Trophoblast cell (in vitro differentiated cells and primary cell): ENCODE results near the gene CLCN5.

Experiments
- DNase-seq, 2 donors: peaks; one replicate each; pipeline ENCODE4 v3.0.0-alpha.2; 2016
- H2AFZ ChIP-seq: 2 replicates; pipeline ENCODE4 v1.6.1; 2013; ENCODE audit warnings: low read length, moderate library complexity, mild to moderate bottlenecking; ENCODE audit not compliant: insufficient read depth, poor library complexity
- H2AK5ac ChIP-seq: 2 replicates; pipeline ENCODE4 v1.6.1; 2013; ENCODE audit warnings: mild to moderate bottlenecking, low read length
- H2BK120ac ChIP-seq: 2 replicates; pipeline ENCODE4 v1.6.1; 2013; ENCODE audit warnings: low read length, mild to moderate bottlenecking, moderate library complexity; ENCODE audit not compliant: insufficient read depth, poor library complexity
- H2BK12ac ChIP-seq: 2 replicates; pipeline ENCODE4 v1.6.1; 2013; ENCODE audit warnings: mild to moderate bottlenecking, low read length, moderate library complexity
- H2BK5ac ChIP-seq: 2 replicates; pipeline ENCODE4 v1.6.1; 2013; ENCODE audit warnings: low read length, low read depth, moderate library complexity, mild to moderate bottlenecking; ENCODE audit not compliant: poor library complexity
- H3K14ac ChIP-seq: 2 replicates; pipeline ENCODE4 v1.6.1; 2013; ENCODE audit warnings: mild to moderate bottlenecking, low read length
- H3K18ac ChIP-seq: 2 replicates; pipeline ENCODE4 v1.6.1; 2013; ENCODE audit warnings: mild to moderate bottlenecking, low read length
- H3K23ac ChIP-seq: 2 replicates; pipeline ENCODE4 v1.6.1; 2013; ENCODE audit warnings: low read length
- H3K27ac ChIP-seq: 2 replicates; pipeline ENCODE4 v1.5.1; 2013; ENCODE audit warnings: low read depth, mild to moderate bottlenecking, inconsistent platforms, low read length, moderate library complexity
- H3K27me3 ChIP-seq: 2 replicates; pipeline ENCODE4 v1.6.1; 2013; ENCODE audit warnings: inconsistent platforms, mild to moderate bottlenecking, low read length, moderate library complexity; ENCODE audit not compliant: insufficient read depth
- H3K36me3 ChIP-seq, 2 experiments: 1 replicate in 1 of 2; 2 replicates in 1 of 2; pipeline ENCODE4 v1.6.1; 2013; ENCODE audit warnings: low read length in 2 of 2, mild to moderate bottlenecking in 2 of 2, moderate library complexity in 1 of 2; ENCODE audit not compliant: insufficient read depth in 2 of 2, control insufficient read depth in 1 of 2
- H3K4ac ChIP-seq: 2 replicates; pipeline ENCODE4 v1.6.1; 2013; ENCODE audit warnings: low read depth, mild to moderate bottlenecking, low read length, moderate library complexity
- H3K4me1 ChIP-seq, 2 experiments: 1 replicate in 1 of 2; 2 replicates in 1 of 2; pipeline ENCODE4 v1.6.1; 2013; ENCODE audit warnings: low read length in 2 of 2, mild to moderate bottlenecking in 2 of 2, moderate library complexity in 1 of 2; ENCODE audit not compliant: insufficient read depth in 2 of 2, control insufficient read depth in 1 of 2
- H3K4me2 ChIP-seq: 2 replicates; pipeline ENCODE4 v1.6.1; 2013; ENCODE audit warnings: inconsistent platforms, mild to moderate bottlenecking, low read length, moderate library complexity
- H3K4me3 ChIP-seq: 2 replicates; pipeline ENCODE4 v1.5.1; 2013; ENCODE audit warnings: mild to moderate bottlenecking, low read depth, low read length, inconsistent platforms
- H3K79me1 ChIP-seq: one replicate; pipeline ENCODE4 v1.6.1; 2013; ENCODE audit warnings: low read length
- H3K79me2 ChIP-seq: 2 replicates; pipeline ENCODE4 v1.6.1; 2013; ENCODE audit warnings: low read length, mild to moderate bottlenecking; ENCODE audit not compliant: control insufficient read depth, insufficient read depth, poor library complexity
- H3K9ac ChIP-seq: 2 replicates; pipeline ENCODE4 v1.6.1; 2013; ENCODE audit warnings: mild to moderate bottlenecking, low read length
- H3K9me3 ChIP-seq: 2 replicates; pipeline ENCODE4 v1.6.1; 2013; ENCODE audit warnings: low read depth, mild to moderate bottlenecking, control low read depth, inconsistent platforms, low read length; ENCODE audit not compliant: insufficient read depth
- H4K12ac ChIP-seq: 2 replicates; pipeline ENCODE4 v1.6.1; 2013; ENCODE audit warnings: low read depth, mild to moderate bottlenecking, low read length, moderate library complexity
- H4K8ac ChIP-seq: 2 replicates; pipeline ENCODE4 v1.6.1; 2013; ENCODE audit warnings: low read depth, mild to moderate bottlenecking, low read length, moderate library complexity
- H4K91ac ChIP-seq: one replicate; pipeline ENCODE4 v1.6.1; 2013; ENCODE audit warnings: low read depth, mild to moderate bottlenecking, low read length, moderate library complexity
- WGBS: extraction: QIAGEN DNeasy Blood & Tissue Kit; methylation state at CpG from one replicate; pipeline ENCODE4 v1.1.7; 2013; ENCODE audit warnings: missing lambda C conversion rate; ENCODE audit not compliant: insufficient read length, insufficient coverage; ENCODE audit errors: extremely low coverage; 5-methylcytosine and 5-hydroxymethylcytosine counted together

The CLCN5 gene

GRCh38 chrX:49934729-49935128 is 12.3 kb downstream of the CLCN5 start:
- H3K27ac ChIP-seq = no peak overlapping the region
- no peak overlapping the region for H3K4ac ChIP-seq
- H3K79me2 ChIP-seq = no peaks in the 10 kb centered on the region
- no CpG with 5 or more reads among the region's 3 CpGs for WGBS
- no peak overlapping the region for H2BK12ac ChIP-seq
- no peak overlapping the region for H2BK120ac ChIP-seq
- H3K18ac ChIP-seq = no peak overlapping the region
- no peaks in the 10 kb centered on the region for H3K27me3 ChIP-seq
- H4K12ac ChIP-seq = no peak overlapping the region
- peaks cover 5 to 13% of the 10 kb centered on the region in 2 experiments for H3K36me3 ChIP-seq
- no peak overlapping the region for H3K23ac ChIP-seq
- H3K4me3 ChIP-seq = no peak overlapping the region
- H2BK5ac ChIP-seq = no peak overlapping the region
- H2AK5ac ChIP-seq = no peak overlapping the region
- H2AFZ ChIP-seq = no peak overlapping the region
- H3K79me1 ChIP-seq = no peaks in the 10 kb centered on the region
- no peak overlapping the region for H4K91ac ChIP-seq
- no peaks in the 10 kb centered on the region for H3K4me1 ChIP-seq
- no peak overlapping the region for H3K9ac ChIP-seq
- DNase-seq = no peak
- no peak overlapping the region for H3K4me2 ChIP-seq
- H3K14ac ChIP-seq = no peak overlapping the region
- H4K8ac ChIP-seq = no peak overlapping the region
- no peaks in the 10 kb centered on the region for H3K9me3 ChIP-seq

DNA sequence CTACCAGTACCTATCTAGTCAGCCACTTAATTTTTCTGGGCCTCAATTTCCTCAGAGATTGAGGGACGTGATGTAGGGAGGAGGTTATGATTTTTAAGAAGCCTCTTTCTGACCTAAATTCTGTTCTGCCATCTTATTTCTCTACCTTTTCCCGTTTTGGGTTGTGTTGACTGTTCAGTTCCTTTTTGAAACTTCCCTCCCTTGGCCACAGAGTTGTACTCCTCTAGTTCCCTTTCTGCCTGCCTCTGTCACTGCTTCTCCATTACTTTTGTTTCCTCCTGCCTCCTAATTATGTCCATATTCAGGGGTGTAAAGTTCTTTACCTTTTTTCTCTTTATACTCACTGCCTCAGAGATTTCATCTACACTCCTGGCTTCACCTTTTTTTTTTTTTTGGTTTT is 25.4 kb downstream of the CLCN5 start:
- Histone ChIP-seq H3K4me1 (no peaks in the 10 kb centered on the region), H3K36me3 (peaks cover 2% of the 10 kb centered on the region in 2 experiments), H3K23ac (no peak overlapping the region), H3K9ac (no peak overlapping the region), H4K12ac (no peak overlapping the region), H3K14ac (no peak overlapping the region), H2BK12ac (no peak overlapping the region), H2AK5ac (no peak overlapping the region), H4K91ac (no peak overlapping the region), H3K4me2 (no peak overlapping the region), H3K9me3 (no peaks in the 10 kb centered on the region), H2AFZ (no peak overlapping the region), H3K4me3 (no peak overlapping the region), H3K27me3 (no peaks in the 10 kb centered on the region), H3K79me1 (no peaks in the 10 kb centered on the region), H3K79me2 (no peaks in the 10 kb centered on the region), H2BK5ac (no peak overlapping the region), H3K27ac (no peak overlapping the region), H3K18ac (no peak overlapping the region), H3K4ac (no peak overlapping the region), H2BK120ac (no peak overlapping the region), H4K8ac (no peak overlapping the region)
- DNase-seq = no peak
- WGBS = no CpG with 5 or more reads among the region's 2 CpGs

- Histone ChIP-seq H3K9me3 (no peaks in the 10 kb centered on the region), H4K8ac (no peak overlapping the region), H3K14ac (no peak overlapping the region), H3K18ac (no peak overlapping the region), H3K9ac (no peak overlapping the region), H3K4me3 (no peak overlapping the region), H2BK120ac (no peak overlapping the region), H3K79me2 (no peaks in the 10 kb centered on the region), H4K12ac (no peak overlapping the region), H2AK5ac (no peak overlapping the region), H3K4me1 (peaks cover 0 to under 1% of the 10 kb centered on the region in 2 experiments), H2BK12ac (no peak overlapping the region), H2AFZ (no peak overlapping the region), H3K79me1 (no peaks in the 10 kb centered on the region), H3K27ac (no peak overlapping the region), H3K4me2 (no peak overlapping the region), H3K27me3 (no peaks in the 10 kb centered on the region), H4K91ac (no peak overlapping the region), H3K36me3 (peaks cover 2% of the 10 kb centered on the region in 2 experiments), H2BK5ac (no peak overlapping the region), H3K4ac (no peak overlapping the region), H3K23ac (no peak overlapping the region)
- DNase-seq = no peak
- no CpG with 5 or more reads among the region's 1 CpG for WGBS
Measured at GRCh38 chrX:49949961-49950360, 27.6 kb downstream of the CLCN5 start.

DNA sequence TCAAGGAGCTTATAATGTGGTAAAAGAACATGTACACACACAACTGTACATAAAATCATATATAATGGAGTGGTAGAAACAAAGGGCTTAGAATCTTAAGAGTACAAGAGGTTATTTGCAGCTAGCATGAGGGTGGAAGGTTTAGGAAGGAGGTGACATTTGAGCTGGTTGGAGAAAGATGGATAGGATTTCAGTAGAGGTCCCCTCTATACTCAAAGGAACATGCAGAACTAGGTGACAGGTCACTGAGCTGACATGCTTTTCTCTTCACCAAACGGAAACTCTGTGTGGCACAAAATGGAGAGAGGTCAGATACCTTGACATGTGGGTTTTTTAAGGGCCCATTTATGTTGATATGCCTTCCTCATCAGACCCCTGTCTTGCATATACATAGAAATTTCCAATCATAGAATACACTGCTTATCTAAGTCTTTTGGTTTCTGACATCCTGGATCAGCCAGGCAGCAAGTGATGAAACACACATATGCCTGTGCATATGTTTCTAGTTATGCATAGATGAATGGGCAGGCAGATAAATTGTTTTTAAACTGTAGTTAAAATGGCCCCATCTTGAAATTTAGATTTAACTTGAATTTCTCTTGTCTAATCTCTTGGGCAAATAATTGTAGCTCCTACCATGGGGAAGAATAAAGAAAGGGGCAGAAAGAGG is 29.3 kb downstream of the CLCN5 start:
- no peaks in the 10 kb centered on the region for H3K9me3 ChIP-seq
- no peaks in the 10 kb centered on the region for H3K79me2 ChIP-seq
- no peaks in the 10 kb centered on the region for H3K27me3 ChIP-seq
- no peak overlapping the region for H2BK12ac ChIP-seq
- no peak overlapping the region for H2AK5ac ChIP-seq
- H3K36me3 ChIP-seq = no peaks in the 10 kb centered on the region
- DNase-seq = no peak
- H3K4me2 ChIP-seq = no peak overlapping the region
- H3K4me1 ChIP-seq = peaks cover 0 to 1% of the 10 kb centered on the region in 2 experiments
- H2BK5ac ChIP-seq = no peak overlapping the region
- no peak overlapping the region for H4K12ac ChIP-seq
- H3K27ac ChIP-seq = no peak overlapping the region
- no peak overlapping the region for H4K91ac ChIP-seq
- H3K18ac ChIP-seq = no peak overlapping the region
- no peak overlapping the region for H2BK120ac ChIP-seq
- no peaks in the 10 kb centered on the region for H3K79me1 ChIP-seq
- no peak overlapping the region for H2AFZ ChIP-seq
- H3K4ac ChIP-seq = no peak overlapping the region
- H3K23ac ChIP-seq = no peak overlapping the region
- H3K9ac ChIP-seq = no peak overlapping the region
- H3K14ac ChIP-seq = no peak overlapping the region
- H4K8ac ChIP-seq = no peak overlapping the region
- H3K4me3 ChIP-seq = no peak overlapping the region
- no CpG with 5 or more reads among the region's 1 CpG for WGBS
